GM12878 (cell line): ENCODE results near the gene SEMA5A.

Experiments used
- CBFB ChIP-seq: IDR thresholded peaks from 2 replicates; pipeline ENCODE4 v1.6.1; 2016; ENCODE audit warnings: antibody characterized with exemption, low read depth
- EP300 ChIP-seq, 2 experiments: fragments of 150-350 bp in 1 of 2; IDR thresholded peaks; 2 replicates each; pipeline ENCODE4 v1.6.1; 2011 to 2012; ENCODE audit warnings: low read depth in 2 of 2, low read length in 2 of 2, borderline replicate concordance in 1 of 2, improper control_type of control experiment in 1 of 2, inconsistent platforms in 1 of 2; ENCODE audit not compliant: control insufficient read depth in 1 of 2
- FOXK2 ChIP-seq: fragments of 450-650 bp; IDR thresholded peaks from 2 replicates; pipeline ENCODE4 v1.6.1; 2017; ENCODE audit warnings: mild to moderate bottlenecking, moderate library complexity
- GABPA ChIP-seq: IDR thresholded peaks from 2 replicates; pipeline ENCODE4 v1.6.1; 2014; ENCODE audit warnings: antibody characterized with exemption, low read depth, mild to moderate bottlenecking, inconsistent platforms
- POLR2AphosphoS5 ChIP-seq: IDR thresholded peaks from 2 replicates; pipeline ENCODE4 v1.6.1; 2011; ENCODE audit warnings: mild to moderate bottlenecking, low read length, inconsistent platforms
- RBBP5 ChIP-seq: fragments of 200-600 bp; sonication (generic); conservative IDR thresholded peaks from 2 replicates; pipeline ENCODE4 v1.6.1; 2016
- ZNF24 ChIP-seq: fragments of 450-650 bp; IDR thresholded peaks from 2 replicates; pipeline ENCODE4 v1.6.1; 2017; ENCODE audit warnings: antibody characterized with exemption, mild to moderate bottlenecking
- TF ChIP-seq, protein P1 (sequence below), 3 experiments: IDR thresholded peaks in 2 of 3; conservative IDR thresholded peaks in 1 of 3; 2 replicates each; pipeline ENCODE4 v1.5.1; 2011; ENCODE audit warnings: low read depth in 3 of 3, low read length in 3 of 3, mild to moderate bottlenecking in 3 of 3, control low read depth in 2 of 3, moderate library complexity in 2 of 3, inconsistent platforms in 1 of 3, mixed read lengths in 1 of 3; ENCODE audit not compliant: control insufficient read depth in 2 of 3, insufficient read depth in 1 of 3; ENCODE audit errors: extremely low read depth in 1 of 3

DNA sequence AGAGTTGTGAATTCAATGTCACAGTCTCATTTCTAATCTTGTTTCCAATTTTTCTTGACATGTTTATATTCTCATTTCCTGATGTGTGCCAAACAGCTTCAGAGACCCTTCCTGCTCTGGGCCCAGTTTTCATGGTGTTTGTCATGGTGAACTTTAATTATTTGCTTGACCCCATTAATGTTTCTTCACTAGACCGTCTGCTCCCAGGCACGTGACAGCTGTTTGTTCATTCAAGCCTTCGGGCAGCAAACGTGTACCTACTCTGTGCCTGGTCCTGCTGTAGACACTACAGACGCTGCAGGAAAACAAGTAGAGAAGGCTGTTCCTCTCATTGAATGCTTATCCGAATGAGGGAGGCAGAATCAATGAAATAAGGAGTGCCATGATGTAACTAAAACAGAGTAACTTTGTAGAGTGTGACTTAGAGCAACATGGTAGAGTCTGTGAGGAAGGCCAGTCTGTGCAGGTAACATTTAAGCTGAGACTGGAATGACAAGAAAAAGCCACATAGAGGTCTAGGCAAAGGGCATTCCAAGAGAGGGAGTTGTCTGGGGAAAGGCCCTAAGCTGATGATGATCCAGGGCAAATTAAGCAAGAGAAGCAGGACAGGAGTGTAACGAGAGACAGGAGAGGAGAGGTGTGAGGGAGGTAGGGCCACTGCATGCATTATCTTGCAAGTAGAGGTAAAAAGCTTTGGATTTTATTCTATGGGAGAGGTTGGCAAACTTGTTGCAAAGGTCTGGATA lies 191.4 kb downstream of the SEMA5A start:
- TF ChIP-seq, protein P1, sequence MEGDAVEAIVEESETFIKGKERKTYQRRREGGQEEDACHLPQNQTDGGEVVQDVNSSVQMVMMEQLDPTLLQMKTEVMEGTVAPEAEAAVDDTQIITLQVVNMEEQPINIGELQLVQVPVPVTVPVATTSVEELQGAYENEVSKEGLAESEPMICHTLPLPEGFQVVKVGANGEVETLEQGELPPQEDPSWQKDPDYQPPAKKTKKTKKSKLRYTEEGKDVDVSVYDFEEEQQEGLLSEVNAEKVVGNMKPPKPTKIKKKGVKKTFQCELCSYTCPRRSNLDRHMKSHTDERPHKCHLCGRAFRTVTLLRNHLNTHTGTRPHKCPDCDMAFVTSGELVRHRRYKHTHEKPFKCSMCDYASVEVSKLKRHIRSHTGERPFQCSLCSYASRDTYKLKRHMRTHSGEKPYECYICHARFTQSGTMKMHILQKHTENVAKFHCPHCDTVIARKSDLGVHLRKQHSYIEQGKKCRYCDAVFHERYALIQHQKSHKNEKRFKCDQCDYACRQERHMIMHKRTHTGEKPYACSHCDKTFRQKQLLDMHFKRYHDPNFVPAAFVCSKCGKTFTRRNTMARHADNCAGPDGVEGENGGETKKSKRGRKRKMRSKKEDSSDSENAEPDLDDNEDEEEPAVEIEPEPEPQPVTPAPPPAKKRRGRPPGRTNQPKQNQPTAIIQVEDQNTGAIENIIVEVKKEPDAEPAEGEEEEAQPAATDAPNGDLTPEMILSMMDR (IDR thresholded peaks at IDR 0.05 in 2 of 3, conservative IDR thresholded peaks at IDR 0.05 in 1 of 3; ENCODE audit: control insufficient read depth in 2 of 3, extremely low read depth in 1 of 3, insufficient read depth in 1 of 3, low read depth in 3 of 3, low read length in 3 of 3) = no peak
- TF ChIP-seq FOXK2 = no peak
- TF ChIP-seq CBFB = no peak
- no peak for TF ChIP-seq ZNF24
- TF ChIP-seq GABPA = no peak
- no peak for TF ChIP-seq RBBP5
- TF ChIP-seq POLR2AphosphoS5 = no peak
- no peak for TF ChIP-seq EP300 (IDR thresholded peaks at IDR 0.05; ENCODE audit: borderline replicate concordance in 1 of 2, control insufficient read depth in 1 of 2, low read depth in 2 of 2, low read length in 2 of 2)
